GM15510 (cell line): ENCODE results near the gene PLCG2.

Source experiments
- POLR2A ChIP-seq: IDR thresholded peaks from 3 replicates; pipeline ENCODE4 v1.6.1; 2011; ENCODE audit warnings: borderline replicate concordance; ENCODE audit not compliant: insufficient read length; ENCODE audit errors: extremely low read depth

The PLCG2 gene

DNA sequence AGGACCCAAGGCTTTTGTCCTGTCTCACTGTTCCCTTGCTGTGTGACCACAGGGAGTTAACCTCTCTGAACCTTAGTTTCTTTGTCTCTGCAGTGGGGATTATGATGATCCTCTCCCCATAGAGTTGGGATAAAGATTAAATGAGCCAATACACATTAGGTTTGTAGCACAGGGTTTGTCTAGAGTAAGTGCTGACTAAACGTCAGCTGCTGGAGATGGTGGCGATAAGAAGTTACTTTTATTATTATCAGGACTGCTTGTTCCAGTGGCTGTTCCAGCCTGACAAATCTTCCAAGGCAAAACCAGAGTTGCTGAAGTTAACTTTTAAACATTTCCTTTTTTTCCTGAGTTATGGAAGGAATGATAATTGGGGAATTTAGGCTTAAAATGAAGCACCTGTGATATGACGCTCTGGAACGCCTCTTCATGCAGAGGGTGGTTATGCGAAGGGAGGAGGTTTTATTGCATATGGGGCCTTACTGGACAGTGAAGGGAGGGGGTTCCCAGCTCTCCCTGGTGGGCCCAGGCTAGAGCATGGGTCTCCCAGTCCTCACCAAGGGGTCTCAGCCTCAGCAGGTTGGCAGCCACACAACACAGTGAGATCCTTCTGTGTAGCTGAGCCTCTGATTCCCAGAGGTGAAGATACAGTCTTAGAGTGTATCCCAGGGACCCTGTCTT, 35.8 kb downstream of the PLCG2 start:
- TF ChIP-seq POLR2A: no peak

DNA sequence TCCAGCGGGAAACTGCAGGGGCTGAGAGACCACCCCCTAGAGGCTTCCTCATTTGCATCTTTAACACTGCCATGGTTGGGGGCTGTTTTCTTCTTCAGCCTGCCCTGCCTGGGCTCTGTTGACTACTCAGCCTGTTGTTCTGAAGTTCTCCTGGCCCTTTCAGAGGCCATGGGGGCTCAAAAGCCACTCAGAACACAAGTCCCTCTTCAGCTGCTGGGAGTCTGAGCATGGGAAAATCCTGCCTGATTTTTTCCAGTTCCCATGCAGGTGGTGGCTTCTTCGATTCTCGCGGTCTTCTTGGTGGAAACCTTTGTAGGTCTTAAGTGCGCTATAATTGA, 36.3 kb downstream of the PLCG2 start:
- TF ChIP-seq POLR2A: no peak

DNA sequence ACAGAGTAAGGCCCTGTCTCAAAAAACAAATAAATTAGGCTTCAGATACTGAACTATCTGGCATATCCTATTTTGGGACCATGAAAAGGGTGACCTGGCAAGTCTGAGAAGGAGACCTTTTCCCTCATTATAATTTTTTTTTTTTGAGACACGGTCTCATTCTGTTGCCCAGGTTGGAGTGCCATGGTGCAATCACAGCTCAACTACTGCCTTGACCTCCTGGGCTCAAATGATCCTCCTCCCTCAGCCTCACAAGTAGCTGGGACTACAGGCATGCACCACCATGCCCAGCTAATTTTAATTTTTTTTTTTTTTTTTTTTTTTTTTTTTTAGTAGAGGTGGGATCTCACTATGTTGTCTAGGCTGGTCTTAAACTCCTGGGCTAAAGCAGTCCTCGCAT, 37.3 kb downstream of the PLCG2 start:
- TF ChIP-seq POLR2A: no peak

DNA sequence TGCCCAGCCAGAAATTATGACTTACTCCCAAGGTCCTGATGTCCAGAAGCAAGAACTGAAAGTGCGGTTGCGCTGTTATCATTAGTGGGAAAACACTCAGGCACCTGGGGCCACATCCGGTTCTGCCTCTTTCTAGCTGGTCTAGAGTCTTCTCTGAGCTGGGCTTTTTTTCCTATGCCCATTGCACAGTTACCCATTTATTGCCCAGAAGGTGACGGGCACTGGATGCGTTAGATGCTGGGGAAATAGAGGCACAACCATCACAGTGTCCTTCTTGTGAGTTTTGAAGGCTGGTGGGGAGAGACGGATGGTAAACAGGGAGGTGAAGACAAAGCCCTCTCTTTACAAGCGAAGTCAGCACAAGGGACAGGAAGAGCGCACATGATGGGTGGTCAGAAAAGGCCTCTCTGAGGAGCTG, 37.7 kb downstream of the PLCG2 start:
- no peak for TF ChIP-seq POLR2A

DNA sequence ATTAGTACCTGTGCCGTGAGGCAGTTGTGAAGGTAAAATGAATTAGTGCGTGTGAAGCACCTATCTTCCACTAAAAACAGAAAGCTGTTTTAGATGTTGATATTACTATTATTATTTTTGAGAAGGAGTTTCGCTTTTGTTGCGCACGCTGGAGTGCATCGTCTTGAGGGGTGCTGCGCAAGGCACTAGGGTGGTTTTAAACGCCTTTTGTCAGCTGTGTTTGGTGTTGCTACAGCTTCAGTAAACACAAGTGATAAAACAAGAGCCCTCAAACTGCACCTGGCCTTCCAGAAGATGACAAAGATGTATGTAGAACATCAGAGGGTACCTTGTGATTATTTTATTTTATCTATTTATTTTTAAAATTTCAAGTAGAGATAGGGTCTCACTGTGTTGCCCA, 38.2 kb downstream of the PLCG2 start:
- TF ChIP-seq POLR2A: no peak

DNA sequence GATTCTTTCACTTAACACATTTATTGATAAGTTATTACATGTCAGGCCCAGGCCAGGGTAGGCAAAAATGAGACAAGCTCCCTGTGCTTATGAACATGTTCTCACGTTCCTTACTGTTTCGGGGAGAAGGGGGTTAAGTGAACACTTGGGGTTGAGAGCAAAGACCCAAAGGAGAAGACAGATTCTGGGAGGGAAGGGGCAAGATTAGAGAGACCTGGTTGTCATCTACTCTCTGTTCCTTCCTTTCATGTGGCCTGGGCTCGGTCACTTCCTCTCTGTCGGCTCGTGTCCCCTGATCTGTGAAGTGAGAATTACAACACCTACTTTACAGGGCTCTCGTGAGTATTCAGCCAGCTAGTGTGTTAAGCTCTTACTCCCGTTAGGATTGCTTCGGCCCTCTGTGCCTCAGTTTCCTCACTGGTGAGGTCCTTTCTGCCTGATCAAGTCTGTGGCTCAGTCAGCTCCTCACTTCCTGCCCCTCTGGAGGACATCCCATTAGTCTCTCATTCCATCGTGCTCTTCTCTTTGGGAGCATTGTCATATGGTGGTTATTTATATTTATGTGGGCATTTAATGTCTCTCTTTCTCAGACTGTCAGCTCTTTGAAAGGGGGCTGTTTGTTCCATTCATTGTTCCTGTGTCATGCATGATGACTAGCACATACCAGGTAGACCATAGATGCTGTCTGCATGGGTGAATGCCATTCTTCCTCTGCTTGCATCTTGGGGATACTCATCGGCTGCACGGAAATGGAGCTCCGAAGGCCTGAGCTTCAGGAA, 38.9 kb downstream of the PLCG2 start:
- TF ChIP-seq POLR2A: no peak

DNA sequence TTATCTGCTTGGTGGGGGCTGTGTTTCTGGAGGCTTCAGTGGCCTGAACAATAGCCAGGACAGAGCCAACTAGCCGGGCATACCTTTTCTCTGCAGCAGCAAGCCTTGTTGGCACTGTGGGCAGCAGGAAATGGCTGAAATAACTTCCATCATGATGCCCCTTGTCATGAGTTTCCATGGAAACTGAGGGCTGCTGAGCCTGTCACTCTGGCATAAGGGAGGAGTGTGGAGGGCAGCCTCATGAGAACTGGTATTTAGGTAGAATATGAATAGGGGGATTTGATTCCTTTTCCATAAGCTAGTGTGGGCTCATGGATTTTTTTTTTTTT, 39.4 kb downstream of the PLCG2 start:
- TF ChIP-seq POLR2A: no peak

DNA sequence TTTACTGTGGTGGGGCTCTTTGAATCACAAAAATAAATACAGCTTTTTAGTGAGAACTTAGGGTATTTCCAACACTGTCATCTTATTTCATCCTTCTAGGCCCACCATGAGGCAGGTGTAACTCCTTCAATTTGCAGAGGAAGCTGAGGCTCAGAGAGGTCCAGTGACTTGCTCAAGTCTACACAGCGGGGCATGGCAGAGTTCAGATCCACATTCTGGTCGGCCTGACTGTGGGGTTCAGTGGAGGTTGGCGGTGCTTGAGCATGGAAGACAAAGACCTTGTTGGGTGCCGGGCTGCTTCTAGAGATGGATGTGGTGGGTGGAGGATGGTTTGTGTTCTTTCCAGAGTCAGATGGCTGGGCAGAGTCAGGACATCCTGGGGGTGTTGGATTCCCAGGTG, 39.8 kb downstream of the PLCG2 start:
- no peak for TF ChIP-seq POLR2A

DNA sequence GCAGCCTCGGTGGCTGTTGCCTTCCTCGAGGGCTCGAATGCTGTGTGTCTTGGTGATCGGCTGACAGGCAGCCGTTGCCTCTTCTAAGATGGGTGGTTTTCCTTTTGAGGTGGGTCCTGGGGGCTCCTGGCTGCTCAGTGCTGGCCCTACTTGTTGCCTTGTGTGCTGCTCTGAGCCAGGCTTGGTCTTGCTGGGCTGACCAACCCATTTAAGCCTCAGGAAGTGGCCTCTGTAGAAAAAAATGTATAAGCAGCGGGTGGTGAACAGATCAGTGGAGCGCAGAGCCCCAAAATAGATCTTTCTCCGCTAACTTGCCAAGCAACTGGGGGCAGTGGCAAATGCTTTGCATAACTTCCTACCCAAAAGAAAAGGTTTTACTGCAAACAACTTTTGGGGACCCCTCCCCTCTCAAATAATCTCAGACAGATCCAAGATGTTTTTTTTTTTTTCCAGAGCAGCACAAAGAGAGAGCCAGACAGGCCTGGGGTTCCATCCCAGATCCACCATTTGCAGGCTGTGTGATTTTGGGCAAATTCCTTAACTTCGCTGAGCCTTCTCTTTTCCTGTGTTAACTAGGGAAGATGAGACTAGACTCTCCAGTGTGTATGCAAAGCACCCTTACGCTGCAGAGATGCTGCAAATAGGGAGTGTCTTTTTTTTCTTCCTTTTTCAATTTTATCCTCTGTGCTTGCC, 42.5 kb downstream of the PLCG2 start:
- TF ChIP-seq POLR2A: peak; percentile 59

DNA sequence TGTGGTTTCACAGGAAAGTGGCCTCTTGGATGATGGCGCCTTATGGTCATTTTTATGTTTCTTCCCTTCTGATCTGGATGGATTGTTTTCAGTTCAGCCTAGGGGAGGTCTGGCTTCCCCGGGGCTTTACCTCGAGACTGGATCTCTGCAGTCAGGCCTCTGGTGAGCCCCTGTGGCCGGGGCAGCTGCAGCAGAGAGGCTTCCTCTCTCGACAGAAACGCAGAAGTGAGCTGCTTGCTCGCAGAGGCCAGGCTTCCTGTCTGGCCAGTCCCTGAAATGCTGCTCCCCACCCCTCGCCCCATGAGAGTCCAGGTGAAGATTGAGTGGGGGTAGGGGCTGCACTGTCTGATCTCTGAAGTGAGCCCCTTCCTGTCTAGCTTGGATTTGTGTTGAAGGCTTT, 44.0 kb downstream of the PLCG2 start:
- peak; percentile 82 for TF ChIP-seq POLR2A

DNA sequence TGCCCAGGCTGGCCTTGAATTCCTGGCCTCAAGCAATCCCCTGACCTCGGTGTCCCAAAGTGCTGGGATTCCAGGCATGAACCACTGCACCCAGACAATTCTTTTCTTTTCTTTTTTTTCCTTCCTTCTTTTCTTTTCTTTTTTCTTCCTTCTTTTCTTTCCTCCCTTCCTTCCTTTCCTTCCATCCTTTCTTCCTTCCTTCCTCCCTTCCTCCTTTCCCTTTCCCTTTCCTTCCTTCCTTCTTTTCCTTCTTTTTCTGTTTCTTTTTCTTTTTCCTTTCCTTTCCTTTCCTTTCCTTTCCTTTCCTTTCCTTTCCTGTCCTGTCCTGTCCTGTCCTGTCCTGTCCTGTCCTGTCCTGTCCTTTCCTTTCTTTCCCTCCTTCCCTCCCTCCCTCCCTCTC, 44.6 kb downstream of the PLCG2 start:
- no peak for TF ChIP-seq POLR2A

DNA sequence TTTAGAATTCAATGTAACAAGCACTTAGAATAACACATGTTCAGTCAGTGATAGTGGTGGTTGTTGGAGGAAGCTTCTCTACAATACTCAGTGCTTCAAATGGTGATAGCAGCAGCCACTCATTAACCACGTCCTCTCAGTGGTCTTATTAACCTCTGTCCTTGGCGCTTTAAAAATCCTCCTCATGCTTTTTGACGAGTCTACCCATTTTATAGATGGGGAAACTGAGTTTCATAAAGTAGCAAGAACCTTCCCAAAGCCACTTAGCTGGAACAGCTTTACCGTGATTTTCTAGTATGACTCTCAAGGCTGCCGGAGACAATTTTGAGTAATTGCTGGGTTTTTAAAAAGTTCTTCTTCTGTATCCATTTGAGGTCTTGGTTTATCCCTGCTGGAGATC, 47.4 kb downstream of the PLCG2 start:
- TF ChIP-seq POLR2A: no peak

DNA sequence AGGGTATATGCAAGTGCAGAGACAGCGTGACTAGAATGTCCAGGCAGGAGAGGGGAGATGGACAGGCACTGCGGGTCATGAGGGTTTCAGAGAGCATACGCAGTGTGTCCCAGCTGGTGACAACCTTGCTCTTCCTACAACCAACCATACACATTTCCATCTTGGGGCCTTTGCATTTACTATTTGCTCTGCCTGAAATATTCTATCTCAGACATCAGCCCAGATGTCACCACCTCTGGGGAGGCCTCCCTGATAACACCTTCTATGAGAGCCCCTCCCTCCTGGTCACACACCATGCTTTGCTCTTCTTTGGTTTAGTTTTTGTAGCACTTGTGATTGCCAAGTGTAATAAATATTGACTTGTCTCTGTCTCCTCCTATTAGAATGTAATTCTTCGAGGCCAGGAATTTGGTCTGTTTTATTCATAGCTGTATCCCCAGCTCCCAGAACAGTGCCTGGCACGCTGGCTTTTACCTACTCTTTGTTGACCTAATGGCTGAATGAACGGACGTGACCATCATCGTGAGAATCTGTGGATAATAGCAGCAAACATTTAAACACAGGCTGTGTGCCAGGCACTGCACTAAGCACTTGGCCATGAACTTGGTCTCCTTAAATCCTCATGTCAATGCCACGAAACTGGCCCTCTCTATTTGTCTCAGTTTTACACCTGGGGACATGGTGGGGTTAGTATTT, 51.9 kb downstream of the PLCG2 start:
- peak; percentile 41 for TF ChIP-seq POLR2A

DNA sequence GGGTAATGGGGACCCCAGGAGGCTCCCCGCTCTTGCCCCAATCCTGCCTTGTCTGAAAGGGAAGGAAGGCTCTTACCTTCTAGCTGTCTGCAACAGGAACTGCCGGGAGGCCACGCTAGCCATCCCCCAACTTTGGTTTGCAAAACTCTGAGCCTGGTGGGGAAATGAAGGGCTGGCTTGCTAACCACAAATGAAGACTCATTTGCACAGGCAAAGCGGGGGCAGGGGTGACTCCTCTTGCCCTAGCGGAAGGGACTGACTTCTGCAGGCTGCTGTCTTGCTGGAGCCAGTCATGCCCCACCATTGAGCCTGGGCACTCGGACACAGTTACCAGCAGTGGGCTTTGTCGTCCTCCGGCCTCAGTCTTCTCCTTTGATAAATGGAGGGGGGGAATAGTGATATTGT, 52.6 kb downstream of the PLCG2 start:
- peak; percentile 86 for TF ChIP-seq POLR2A
